GM18498 (cell line): ENCODE results near the gene TADA2B.

ENCODE experiments used
- ATAC-seq: cut with Tn5 transposase; IDR thresholded peaks from one replicate; pipeline ENCODE4 v1.9.1; 2021; ENCODE audit warnings: mild to moderate bottlenecking, moderate library complexity; ENCODE audit not compliant: unreplicated experiment

Gene TADA2B

DNA sequence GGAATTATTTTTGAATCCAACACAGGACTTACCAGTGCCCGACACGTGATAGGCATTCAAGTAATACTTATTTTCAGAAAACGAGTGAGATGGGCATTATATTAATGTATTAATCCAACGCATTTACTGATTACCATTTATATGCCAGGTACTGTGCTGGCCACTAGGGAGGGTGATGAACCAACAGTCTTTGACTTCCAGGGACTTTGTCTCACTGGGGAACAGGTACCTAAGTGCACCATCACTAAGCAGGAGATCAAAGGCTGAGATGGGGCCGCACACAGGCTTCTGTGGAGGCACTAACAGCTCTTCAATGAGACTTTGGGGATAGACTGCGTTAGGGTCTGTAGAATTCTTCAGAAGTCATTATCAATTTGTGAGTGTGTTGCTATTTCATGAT is 5.7 kb upstream of the TADA2B start:
- no peak for ATAC-seq

DNA sequence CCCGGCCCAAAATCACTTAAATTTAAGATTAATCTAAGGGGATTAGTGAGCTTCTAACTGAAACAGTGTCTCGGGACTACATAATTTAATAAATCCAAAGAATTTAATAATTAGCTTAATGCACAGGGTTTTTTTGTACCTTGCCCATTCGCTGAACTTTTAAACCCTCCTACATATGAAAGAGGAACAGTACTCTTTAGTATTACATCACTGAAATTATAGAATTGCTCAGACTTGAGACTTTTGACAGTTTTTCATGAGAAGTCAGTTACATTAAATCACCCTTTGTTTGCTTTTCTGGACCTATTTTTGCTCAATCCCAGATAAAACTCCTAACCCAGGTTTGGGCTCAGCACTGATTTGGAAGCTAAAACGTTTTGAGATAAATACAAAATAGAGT is 2.4 kb upstream of the TADA2B start:
- ATAC-seq = no peak

DNA sequence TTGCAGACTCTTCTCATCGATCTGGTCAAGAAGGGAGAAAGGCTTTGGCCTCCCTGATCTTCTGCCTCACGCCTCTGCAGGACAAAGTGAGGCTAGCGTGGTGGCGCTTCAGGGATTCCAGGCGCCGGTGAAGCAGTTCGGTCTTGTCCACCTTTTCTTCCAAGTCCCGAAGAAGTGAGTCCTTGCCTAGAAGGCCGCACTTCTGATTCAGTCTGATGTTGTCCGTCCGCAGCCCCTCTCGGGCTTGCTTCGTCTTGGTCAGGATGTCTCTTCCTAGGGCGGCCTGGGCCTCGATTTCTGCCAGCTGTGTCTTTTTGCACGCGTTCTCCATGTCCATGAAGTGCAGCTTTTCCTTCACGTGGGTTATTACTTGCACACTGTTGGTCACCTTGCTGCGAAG is 1.9 kb upstream of the TADA2B start:
- ATAC-seq = no peak

DNA sequence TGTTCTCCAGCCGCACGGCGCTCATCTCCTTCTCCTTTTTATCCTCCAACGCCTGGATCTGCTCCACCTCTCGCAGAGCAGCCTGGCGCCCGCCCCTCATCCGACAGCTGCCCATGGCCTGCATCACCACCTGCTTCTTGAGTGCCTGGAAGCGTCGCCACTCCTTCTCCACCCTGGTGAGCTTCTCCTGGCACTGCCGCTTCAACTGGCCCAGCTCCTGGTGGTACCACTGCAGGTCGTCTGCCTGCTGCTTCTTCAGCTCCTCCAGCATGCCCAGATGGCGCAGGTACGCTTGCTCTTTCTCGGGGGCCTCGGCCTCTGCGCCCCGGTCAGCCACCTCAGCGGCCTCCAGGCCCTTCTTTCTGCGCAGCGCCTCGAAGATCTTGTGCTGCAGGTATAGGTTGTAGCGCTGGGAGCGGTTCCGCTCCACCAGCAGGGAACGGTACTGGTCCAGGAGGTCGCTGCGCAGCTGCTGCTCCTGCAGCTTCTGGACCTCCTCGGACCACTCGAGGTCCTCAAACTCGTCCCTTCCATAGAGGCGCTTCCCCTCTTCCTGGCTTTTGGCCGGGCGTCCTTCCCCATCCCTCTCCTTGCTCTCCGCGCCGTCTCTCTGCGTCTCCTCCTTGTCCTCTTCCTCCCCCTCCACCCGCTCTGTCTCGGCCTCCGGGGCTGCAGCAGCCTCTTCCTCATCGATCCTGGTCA is 1.2 kb upstream of the TADA2B start:
- ATAC-seq = no peak

DNA sequence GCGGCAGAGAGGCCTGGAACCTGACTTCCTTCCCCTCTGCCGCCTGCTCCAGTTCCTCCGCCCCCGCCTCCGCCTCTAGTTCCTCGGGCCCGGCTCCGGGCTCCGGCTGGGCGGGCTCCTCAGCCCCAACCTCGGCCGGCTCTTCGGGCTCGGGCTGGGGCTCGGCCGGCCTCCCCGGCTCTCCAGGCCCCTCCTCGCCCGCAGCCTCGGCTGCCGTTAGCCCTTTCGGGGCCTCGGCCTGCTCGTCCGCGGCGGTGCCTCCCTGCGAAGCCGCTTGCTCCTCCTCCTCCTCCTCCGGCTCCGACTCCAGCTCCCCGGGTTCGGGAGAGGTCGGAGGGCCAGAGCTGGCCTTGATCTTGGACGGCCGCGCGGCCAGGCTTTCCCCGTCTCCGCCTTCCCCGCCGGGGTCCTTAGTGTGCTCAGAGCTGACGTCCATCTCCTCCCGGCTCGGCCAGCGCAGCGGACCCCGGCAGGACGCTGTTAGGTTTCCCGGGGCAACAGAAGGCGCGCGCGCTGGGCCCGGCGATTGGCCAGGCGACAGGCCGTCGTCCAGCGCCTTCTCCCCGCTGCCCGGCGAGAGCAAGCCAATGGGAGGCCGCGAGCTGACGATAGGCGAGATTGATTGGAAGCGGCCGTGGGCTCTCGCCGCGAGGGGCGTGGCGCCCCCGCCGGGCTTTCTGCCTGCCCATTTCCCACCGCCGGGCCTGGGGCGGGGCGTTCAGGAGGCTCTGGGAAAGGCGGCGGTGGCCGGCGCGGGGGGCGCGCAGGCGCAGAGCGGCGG is 479 bp upstream of the TADA2B start:
- peak; percentile 87 for ATAC-seq

DNA sequence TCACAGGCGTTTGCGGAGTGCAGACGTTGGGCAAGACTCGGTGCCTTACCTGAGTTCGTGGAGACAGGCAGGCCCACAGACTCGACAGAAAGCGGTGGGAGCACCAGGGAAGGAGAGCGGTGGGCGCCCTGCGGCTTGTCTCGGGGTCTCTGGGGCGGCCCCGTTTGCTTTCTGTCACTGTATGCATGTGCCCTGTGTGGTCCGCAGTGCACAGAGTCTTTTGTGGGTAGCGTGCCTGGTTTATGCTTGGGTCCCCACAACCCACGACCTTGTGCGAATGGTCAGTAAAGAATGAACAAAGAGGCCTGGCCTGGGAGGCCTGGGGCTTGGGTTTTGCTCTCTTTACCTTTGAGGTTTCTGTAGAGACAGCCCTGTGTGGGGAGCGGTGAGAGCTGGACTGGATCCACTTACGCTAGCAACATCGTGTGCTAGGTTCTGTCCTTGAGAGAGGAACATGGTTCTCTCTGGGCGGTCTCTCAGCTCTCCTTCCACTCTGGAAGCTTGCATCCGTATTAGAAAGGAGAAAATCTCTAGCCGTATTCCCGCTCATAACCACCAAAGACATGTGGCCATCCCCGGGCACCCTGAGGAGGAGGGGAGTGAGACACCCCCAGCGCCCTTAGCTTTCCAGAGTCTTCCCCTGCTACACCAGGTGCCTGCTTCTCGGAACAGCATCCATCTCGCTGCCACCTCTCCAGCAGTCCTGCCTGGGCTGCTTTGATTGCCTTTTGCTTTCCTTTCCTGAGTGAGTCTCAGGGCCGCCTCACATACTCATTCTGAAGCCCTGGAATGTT is 1.2 kb downstream of the TADA2B start:
- ATAC-seq = no peak

DNA sequence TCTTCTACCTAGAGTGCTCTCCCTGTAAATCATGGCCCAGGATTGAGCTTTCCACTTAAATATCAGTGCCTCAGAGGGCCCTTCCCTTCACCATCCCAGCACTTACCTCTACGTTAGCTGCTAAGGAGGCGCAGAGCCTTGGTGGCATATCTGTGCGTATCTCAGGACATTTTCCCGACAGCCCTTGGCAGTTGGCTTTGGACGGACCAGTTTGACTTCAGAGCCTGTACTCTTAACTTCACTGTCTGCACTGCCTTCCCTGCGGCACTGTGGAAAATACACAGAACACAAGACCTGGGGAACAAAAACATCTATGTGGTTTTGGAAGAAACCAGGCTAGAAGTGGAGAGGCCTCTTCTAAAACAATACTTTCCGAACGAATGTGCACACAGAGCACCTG is 2.4 kb downstream of the TADA2B start:
- no peak for ATAC-seq

DNA sequence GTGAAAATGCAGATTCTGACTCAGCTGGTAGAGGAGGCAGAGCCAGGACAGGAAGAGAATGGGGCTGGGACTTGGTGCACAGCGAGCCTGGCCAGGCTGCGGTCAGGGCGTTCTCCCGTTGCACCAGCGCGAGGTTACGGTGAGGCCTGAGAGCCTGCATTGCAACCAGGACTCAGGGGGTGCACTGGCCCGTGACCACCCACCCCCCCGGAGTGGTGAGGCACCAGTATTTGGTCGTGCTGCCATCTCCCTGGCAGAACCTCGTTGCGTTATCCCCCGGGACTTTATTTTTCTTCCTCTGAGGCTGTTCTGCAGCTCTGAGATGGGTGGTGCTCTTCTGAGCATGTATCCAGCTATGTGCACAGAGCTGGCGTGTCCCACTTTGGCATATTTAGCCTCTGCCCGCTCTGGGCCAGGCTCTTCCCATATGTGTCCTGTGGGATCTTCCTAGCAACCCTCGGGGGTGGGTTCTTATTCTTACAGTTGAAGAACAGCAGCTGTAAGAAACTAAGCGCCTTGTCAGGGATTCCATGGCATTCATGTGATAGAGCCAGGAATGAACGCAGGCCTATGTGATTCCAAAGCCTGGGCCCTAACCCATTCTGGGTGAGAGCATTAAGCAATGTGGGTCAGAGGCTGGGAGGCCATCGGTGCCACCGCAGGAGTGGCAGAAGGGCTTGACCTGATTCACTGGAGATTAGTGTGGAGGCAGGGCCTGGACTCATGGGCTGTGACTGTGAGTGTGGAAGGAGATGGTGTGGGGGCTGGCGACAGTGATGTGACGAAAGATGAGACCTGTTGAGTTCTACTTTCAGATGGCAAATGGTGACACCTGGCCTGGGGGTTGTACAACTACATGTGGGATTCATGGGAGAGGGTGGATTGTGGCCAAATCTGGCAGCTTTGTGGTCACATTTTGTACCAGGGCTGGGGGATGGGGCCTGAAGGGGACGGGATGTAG is 3.1 kb downstream of the TADA2B start:
- ATAC-seq = no peak

DNA sequence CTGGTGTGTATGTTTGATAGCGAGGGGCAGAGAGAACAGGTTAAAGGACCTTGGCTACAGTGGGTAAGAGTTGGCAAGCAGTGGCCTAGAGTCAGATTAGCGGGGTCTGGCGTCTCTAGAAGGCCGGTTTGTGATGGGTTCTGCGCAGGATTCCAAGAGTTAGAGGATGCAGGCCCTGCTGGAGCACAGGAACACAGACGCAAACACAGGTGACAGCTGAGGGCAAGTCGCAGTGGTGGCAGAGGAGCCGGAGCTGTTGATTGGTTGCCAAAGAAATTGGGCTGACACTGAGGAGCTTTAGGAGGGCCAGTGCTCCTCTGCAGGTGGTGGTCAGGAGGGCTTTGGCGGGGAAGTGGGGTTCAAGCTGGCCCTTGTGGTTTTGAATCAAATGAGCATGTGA is 3.8 kb downstream of the TADA2B start:
- no peak for ATAC-seq

DNA sequence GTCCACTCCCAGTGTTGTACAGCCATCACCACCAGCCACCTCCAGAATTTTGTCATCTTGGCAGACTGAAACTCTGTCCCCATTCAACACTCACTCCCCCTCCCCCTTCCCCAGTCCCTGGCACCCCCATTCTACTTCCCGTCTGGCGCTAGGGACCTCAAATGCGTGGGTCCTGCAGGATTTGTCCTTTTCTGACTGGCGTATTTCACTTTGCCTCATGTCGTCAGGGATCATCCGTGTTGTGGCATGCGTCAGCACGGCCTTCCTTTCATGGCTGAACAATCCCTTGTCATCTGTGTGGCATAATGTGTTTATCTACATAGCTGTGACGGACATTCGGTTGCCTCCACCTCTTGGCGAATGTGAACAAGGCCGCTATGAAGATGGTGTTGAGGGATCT is 5.5 kb downstream of the TADA2B start:
- no peak for ATAC-seq

DNA sequence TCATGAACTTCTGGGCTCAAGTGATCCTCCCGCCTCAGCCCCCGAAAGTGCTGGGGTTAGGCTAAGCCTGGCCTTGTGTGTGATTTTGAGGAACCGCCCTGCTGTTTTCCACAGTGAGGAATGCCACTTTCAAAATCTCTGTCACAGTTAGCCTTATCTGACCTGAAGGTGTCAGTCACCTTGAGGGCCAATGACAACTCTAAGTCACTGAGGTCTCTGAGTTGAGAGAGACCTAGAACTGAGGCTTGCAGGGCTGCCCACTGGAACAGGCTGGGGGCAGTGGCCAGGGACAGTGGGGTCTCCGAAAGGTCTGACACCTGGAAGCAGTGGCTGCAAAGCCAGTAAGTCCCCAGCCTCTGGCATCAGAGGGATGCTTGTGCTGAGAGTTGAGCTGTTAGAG is 6.1 kb downstream of the TADA2B start:
- ATAC-seq = no peak

DNA sequence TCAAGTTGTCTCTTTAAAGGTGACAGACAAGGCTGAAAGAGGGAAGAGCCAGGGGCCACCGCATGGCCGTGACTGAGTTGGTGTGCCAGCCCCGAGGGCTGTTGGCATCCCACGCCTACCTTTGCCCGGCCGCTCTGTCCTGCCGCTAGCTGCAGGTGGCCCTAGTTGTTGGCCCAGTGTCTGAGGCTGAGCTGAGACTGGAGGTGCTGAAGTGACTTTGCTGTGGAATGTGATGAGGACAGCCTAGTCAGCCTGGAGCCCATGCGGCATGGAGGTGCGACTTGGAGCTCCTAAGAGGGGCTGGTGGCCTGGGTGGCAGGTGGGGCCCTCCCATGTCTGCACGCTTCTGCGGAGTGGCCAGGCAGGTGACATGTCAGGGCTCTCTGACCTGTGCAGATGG is 6.6 kb downstream of the TADA2B start:
- ATAC-seq = no peak

DNA sequence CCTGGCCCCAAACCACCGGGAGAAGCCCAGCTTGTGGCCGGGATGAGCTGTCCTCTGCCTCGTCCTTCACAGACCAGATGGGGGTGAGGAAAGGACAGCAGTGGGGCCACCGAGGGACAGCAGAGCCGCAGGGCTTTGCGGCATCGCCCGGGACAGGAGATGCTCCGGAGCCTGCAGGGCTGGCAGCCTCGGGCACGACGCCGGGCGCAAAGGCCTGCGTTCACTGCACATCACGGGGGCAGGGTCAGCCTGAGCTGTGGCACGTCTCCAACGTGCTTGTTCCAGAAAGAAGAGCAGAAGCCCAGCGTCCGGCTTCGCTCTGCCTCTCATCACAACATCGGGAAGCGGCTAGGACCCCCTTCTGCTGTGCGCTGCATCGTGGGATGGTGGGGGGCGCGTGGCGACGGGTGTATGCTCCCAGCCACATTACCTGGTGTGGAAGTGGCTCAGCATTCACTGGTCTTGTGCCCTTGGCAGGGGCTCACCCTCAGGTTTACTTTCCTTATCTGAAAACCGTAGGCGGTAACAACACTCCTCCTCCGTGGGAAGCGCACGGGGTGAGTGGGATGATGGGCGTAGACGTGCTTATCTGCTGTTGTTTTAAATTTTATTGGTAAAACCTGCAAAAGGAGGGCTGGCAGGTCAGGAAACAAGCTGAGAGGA is 7.4 kb downstream of the TADA2B start:
- ATAC-seq = no peak

DNA sequence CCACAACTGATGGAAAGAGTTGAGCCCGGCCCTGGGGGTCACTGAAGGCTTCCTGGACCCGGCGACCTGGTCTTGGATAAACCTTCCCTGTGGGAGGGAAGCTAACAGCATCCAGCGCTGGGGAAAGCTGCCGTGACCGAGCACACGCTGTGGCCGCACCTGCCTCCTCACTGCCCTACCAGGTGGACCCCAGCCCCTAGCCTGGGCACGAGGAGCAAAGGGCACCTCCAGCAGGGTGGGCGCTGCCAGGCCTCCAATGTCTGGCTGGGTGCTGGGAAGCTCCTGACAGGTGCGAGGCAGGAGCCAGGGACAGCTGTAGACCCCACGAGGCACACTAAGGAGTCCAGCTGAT is 7.9 kb downstream of the TADA2B start:
- no peak for ATAC-seq

DNA sequence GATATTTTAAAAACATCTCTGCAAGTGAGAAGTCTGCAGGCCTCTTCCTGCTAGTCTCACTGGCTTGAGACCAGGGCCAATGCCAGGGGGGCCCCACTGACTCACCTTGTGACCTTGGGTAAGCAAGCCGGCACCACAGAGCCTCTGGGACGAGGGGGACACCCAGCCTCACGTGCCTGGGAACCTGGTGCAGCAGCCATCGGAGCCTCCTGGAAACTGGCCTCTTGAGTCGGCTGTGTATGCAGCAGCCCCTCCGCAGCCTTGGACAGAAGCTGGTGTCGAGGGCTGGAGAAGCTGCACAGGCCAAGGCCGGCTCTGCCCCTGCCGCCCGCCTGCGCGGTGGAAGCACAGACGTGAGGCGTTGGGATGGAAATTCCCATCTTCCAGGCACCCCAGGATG is 8.7 kb downstream of the TADA2B start:
- no peak for ATAC-seq

DNA sequence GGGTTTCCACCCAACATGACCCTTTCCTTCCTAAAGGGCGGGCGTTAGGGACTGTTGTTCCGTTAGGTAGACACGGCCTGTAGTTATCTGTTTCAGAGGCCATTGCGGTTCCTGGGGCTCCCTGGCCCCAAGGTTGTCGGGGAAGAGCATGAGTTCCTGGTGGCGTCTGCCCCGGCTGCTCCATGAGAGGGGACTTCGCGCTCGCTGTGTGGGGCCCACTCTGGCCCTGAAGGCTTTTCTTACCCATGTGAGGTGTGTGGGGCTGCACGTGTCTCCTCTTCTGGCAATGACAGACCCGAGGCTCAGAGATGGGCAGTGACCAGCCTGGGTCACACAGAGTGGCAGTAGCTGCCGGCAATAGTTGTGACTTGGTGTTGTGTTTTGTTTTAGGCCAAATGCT is 9.1 kb downstream of the TADA2B start:
- ATAC-seq = no peak

DNA sequence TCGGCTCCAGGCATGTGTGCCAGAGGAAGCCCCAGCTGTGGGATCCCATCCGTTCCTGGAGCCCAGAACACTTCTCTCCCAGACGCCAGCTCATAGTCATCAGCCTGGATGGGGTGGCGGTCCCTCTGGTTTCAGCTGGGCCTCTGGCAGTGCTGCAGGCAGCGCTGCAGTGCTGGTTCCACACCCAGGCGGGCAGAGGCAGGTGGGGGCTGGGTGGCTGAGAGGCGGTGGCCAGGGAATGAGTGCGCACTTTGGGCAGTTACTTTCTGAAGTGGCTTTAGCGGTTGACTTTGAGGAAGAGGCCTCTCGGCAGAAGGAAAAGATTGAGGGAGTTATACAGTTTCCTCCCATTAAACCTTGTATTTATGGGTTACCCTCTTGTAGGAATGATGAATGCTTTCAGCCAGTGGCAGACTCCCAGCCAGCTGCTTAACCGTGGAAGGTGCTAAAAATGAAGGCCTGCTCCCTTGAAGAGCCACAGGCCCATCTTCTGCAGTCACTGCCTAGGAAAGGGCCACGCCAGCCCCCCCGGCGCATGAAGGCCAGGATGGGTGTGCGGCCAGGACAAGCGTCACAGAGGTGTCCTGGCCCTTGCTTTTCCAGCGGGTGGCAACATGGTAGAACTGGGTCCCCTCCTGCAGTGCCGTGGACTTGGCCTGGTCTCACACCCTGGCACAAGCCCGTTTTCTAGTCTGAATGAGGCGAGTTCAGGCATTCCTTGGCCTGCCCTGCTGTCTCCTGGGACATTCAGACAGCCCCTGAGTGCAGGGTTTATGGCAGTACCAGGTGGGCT is 9.9 kb downstream of the TADA2B start:
- no peak for ATAC-seq

DNA sequence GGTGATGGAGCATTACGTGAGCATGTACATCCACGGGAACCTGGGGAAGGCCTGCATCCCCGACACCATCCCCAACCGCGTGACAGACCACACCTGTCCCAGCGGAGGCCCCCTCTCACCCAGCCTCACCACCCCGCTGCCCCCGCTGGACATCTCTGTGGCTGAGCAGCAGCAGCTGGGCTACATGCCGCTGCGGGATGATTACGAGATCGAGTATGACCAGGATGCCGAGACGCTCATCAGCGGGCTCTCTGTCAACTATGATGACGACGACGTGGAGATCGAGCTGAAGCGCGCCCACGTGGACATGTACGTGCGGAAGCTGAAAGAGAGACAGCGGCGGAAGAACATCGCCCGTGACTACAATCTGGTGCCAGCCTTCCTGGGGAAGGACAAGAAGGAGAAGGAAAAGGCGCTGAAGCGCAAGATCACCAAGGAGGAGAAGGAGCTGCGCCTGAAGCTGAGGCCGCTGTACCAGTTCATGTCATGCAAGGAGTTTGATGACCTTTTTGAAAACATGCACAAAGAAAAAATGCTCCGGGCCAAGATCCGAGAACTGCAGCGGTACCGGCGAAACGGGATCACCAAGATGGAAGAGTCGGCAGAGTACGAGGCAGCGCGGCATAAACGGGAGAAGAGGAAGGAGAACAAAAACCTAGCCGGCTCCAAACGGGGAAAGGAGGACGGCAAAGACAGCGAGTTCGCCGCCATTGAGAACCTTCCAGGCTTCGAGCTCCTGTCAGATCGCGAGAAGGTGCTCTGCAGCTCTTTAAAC is 11.1 kb downstream of the TADA2B start:
- no peak for ATAC-seq
